GM23248 (cell line): ENCODE measurements around the gene OBP2A. TPM values are rescaled to one million over a fixed set of nuclear protein-coding genes. Genes with fewer than 3 reads are reported as not detected.

Experiments used
- DNase-seq: peaks from one replicate; pipeline ENCODE4 v3.0.0-alpha.2; 2015
- H2AFZ ChIP-seq: fragments of 200-600 bp; sonication (generic); 2 replicates; pipeline ENCODE4 v1.6.1; 2016; ENCODE audit warnings: antibody characterized with exemption
- H3F3A ChIP-seq: fragments of 200-600 bp; sonication (generic); 2 replicates; pipeline ENCODE4 v1.6.1; 2016; ENCODE audit warnings: mild to moderate bottlenecking, antibody characterized with exemption, mixed run types; ENCODE audit not compliant: insufficient read depth
- H3K27ac ChIP-seq: fragments of 200-600 bp; sonication (generic); 2 replicates; pipeline ENCODE4 v1.5.1; 2016; ENCODE audit warnings: mild to moderate bottlenecking
- H3K27me3 ChIP-seq: fragments of 200-600 bp; sonication (generic); replicated peaks from 2 replicates; pipeline ENCODE4 v1.6.1; 2016; ENCODE audit warnings: mild to moderate bottlenecking; ENCODE audit not compliant: insufficient read depth
- H3K36me3 ChIP-seq: fragments of 200-600 bp; sonication (generic); 2 replicates; pipeline ENCODE4 v1.6.1; 2016; ENCODE audit warnings: low read depth, mild to moderate bottlenecking
- H3K4me1 ChIP-seq: fragments of 200-600 bp; sonication (generic); 2 replicates; pipeline ENCODE4 v1.6.1; 2016; ENCODE audit warnings: mild to moderate bottlenecking; ENCODE audit not compliant: insufficient read depth
- H3K4me2 ChIP-seq: fragments of 200-600 bp; sonication (generic); one replicate; pipeline ENCODE4 v1.6.1; 2016; ENCODE audit warnings: mild to moderate bottlenecking; ENCODE audit not compliant: unreplicated experiment
- H3K4me3 ChIP-seq: fragments of 200-600 bp; sonication (generic); 2 replicates; pipeline ENCODE4 v1.5.1; 2016; ENCODE audit warnings: mild to moderate bottlenecking
- H3K79me2 ChIP-seq: fragments of 200-600 bp; sonication (generic); 2 replicates; pipeline ENCODE4 v1.6.1; 2016; ENCODE audit warnings: mild to moderate bottlenecking; ENCODE audit not compliant: insufficient read depth
- H3K9ac ChIP-seq: fragments of 200-600 bp; sonication (generic); 2 replicates; pipeline ENCODE4 v1.6.1; 2016; ENCODE audit warnings: mild to moderate bottlenecking
- H3K9me2 ChIP-seq: fragments of 200-600 bp; sonication (generic); 2 replicates; pipeline ENCODE4 v1.6.1; 2016; ENCODE audit warnings: mixed run types, mild to moderate bottlenecking, moderate library complexity; ENCODE audit not compliant: insufficient read depth
- H3K9me3 ChIP-seq: fragments of 200-600 bp; sonication (generic); one replicate; pipeline ENCODE4 v1.6.1; 2017; ENCODE audit warnings: low read depth
- H4K20me1 ChIP-seq: fragments of 200-600 bp; sonication (generic); 2 replicates; pipeline ENCODE4 v1.6.0; 2016; ENCODE audit not compliant: insufficient read depth
- EZH2 ChIP-seq: fragments of 200-600 bp; sonication (generic); IDR thresholded peaks from 2 replicates; pipeline ENCODE4 v1.6.1; 2018; ENCODE audit warnings: antibody characterized with exemption, mild to moderate bottlenecking; ENCODE audit not compliant: insufficient read depth, poor library complexity, severe bottlenecking
- EZH2phosphoT487 ChIP-seq: fragments of 200-600 bp; sonication (generic); IDR thresholded peaks from 2 replicates; pipeline ENCODE4 v1.6.1; 2018; ENCODE audit warnings: antibody characterized with exemption, moderate library complexity, mild to moderate bottlenecking, low read depth; ENCODE audit not compliant: insufficient read depth
- WGBS, 2 experiments: methylation state at CpG; one replicate each; pipeline ENCODE4 v1.1.6; 2015 to 2017; ENCODE audit warnings: low lambda C conversion rate in 2 of 2, low coverage in 1 of 2; ENCODE audit errors: missing lambda C conversion rate in 2 of 2; 5-methylcytosine and 5-hydroxymethylcytosine counted together
- in situ Hi-C: fragments of 300-500 bp; cut with MboI; formaldehyde crosslinking; loops from 2 replicates; pipeline ENCODE4 v1.15.0; 2020
- polyA plus RNA-seq: library from polyadenylated mRNA; unstranded; fragments of >200 nt; fragmentation: Nextera tagmentation; extraction: Ambion mirVana; gene quantifications from 2 replicates; pipeline ENCODE4 v1.2.1, GENCODE V29; 2016
- total RNA-seq: library from RNA; depleted of rRNA; stranded (reverse); fragments of >200 nt; shearing (Covaris generic); gene quantifications from 2 replicates; pipeline ENCODE4 v1.2.3, GENCODE V29; 2014

Gene OBP2A
- total and polyA plus RNA-seq, 2 experiments from 2014 or later: not detected

GRCh38 chr9:135500525-135501260 lies 45.2 kb upstream of the OBP2A start, which contains the start of gene MRPS2:
Gene MRPS2, plus strand, starts transcription at chr9:135500682. Its CDS starts 29 bp downstream, at chr9:135500711.
- 1 to 2% methylated on average over 41 to 44 of the region's 92 CpGs for WGBS, 2 experiments
- TF ChIP-seq EZH2phosphoT487 (no peak), EZH2 (no peak)
- Histone ChIP-seq H3K27me3 (no peaks in the 10 kb centered on the region), H3K4me3 (peak within 1 kb of the TSS; percentile 96), H2AFZ (peak within 1 kb of the TSS; percentile 96), H3K9me3 (no peaks in the 10 kb centered on the region), H3K4me2 (peak within 1 kb of the TSS; percentile 92), H3K27ac (peak within 1 kb of the TSS; percentile 27), H3K9me2 (no peaks in the 10 kb centered on the region), H3F3A (no peaks in the 10 kb centered on the region), H3K36me3 (no peaks in the 10 kb centered on the region), H3K4me1 (peaks cover 4% of the 10 kb centered on the region; the same call in 1 of the 2 replicates), H3K79me2 (peaks cover 16% of the 10 kb centered on the region), H3K9ac (peak within 1 kb of the TSS; percentile 91), H4K20me1 (no peaks in the 10 kb centered on the region)
- in situ Hi-C loops: no loop called here
- peak; percentile 94 for DNase-seq

GRCh38 chr9:135501261-135502167 lies 44.4 kb upstream of the OBP2A start:
- TF ChIP-seq EZH2phosphoT487: no peak
- no peak for TF ChIP-seq EZH2
- Histone ChIP-seq H3K4me1 (peaks cover 4% of the 10 kb centered on the region; the same call in 1 of the 2 replicates), H3K79me2 (peaks cover 16% of the 10 kb centered on the region), H3K27me3 (no peaks in the 10 kb centered on the region), H3K4me2 (peak overlapping the region; percentile 92), H3K4me3 (peak overlapping the region; percentile 96), H3K9ac (peak overlapping the region; percentile 91), H3K27ac (no peak overlapping the region), H3F3A (no peaks in the 10 kb centered on the region), H4K20me1 (no peaks in the 10 kb centered on the region), H2AFZ (peak overlapping the region; percentile 96), H3K9me3 (no peaks in the 10 kb centered on the region), H3K36me3 (no peaks in the 10 kb centered on the region), H3K9me2 (no peaks in the 10 kb centered on the region)
- DNase-seq: peak; percentile 86
- in situ Hi-C loops: no loop called here
- 30 to 36% methylated on average over 34 to 36 of the region's 38 CpGs for WGBS, 2 experiments

GRCh38 chr9:135502168-135502872 lies 43.6 kb upstream of the OBP2A start:
- Histone ChIP-seq H2AFZ (no peak overlapping the region), H3K4me1 (peaks cover 4% of the 10 kb centered on the region; the same call in 1 of the 2 replicates), H3K4me3 (peak overlapping the region; percentile 96)

GRCh38 chr9:135502873-135503321 lies 43.0 kb upstream of the OBP2A start:
- Histone ChIP-seq H3K9me3 (no peaks in the 10 kb centered on the region), H3K36me3 (no peaks in the 10 kb centered on the region), H3K9ac (no peak overlapping the region), H3K4me3 (no peak overlapping the region), H3K27ac (no peak overlapping the region), H4K20me1 (no peaks in the 10 kb centered on the region), H3K4me1 (peaks cover 4% of the 10 kb centered on the region; the same call in 1 of the 2 replicates), H3K27me3 (no peaks in the 10 kb centered on the region), H3F3A (no peaks in the 10 kb centered on the region), H3K4me2 (no peak overlapping the region), H3K79me2 (peaks cover 16% of the 10 kb centered on the region), H2AFZ (no peak overlapping the region), H3K9me2 (no peaks in the 10 kb centered on the region)
- in situ Hi-C loops: no loop called here
- no peak for DNase-seq
- WGBS, 2 experiments: 89 to 90% methylated on average over 16 of the region's 16 CpGs
- no peak for TF ChIP-seq EZH2
- no peak for TF ChIP-seq EZH2phosphoT487

More at GRCh38 chr9:135502168-135502872, 43.6 kb upstream of the OBP2A start:
- Histone ChIP-seq H3K9me3 (no peaks in the 10 kb centered on the region), H4K20me1 (no peaks in the 10 kb centered on the region), H3K9ac (peak overlapping the region; percentile 91; the same call in 1 of the 2 replicates), H3K27me3 (no peaks in the 10 kb centered on the region), H3F3A (no peaks in the 10 kb centered on the region), H3K36me3 (no peaks in the 10 kb centered on the region), H3K27ac (no peak overlapping the region), H3K79me2 (peaks cover 16% of the 10 kb centered on the region), H3K9me2 (no peaks in the 10 kb centered on the region), H3K4me2 (peak overlapping the region; percentile 92)
- in situ Hi-C loops: no loop called here
- WGBS, 2 experiments: 84 to 86% methylated on average over 11 to 15 of the region's 15 CpGs
- no peak for DNase-seq
- no peak for TF ChIP-seq EZH2phosphoT487
- no peak for TF ChIP-seq EZH2
